Endothelial cell of umbilical vein (primary cell): Measurements from ENCODE around the gene RSBN1. TPM values are rescaled to one million over a fixed set of nuclear protein-coding genes. Genes with fewer than 3 reads are reported as not detected.

Experiments
- BruUV-seq: library from RNA; stranded (reverse); fragments of 400-500 nt; replicated peaks from 2 replicates; lab custom pipeline; 2021; lab: Mats Ljungman, UMichigan
- CTCF ChIA-PET: fragments of 300-600, 350-600 bp; sonication (Branson Sonifier 250); formaldehyde crosslinking; loops from one replicate; lab custom pipeline; 2021; ENCODE audit warnings: antibody characterized with exemption, inconsistent platforms; lab: Charles Lee
- POLR2A ChIA-PET: fragments of 300-600, 350-600 bp; sonication (Branson Sonifier 250); formaldehyde crosslinking; loops from one replicate; lab custom pipeline; 2021; ENCODE audit warnings: antibody characterized with exemption, inconsistent platforms; lab: Charles Lee
- DNase-seq: peaks from one replicate; pipeline ENCODE4 v3.0.0-alpha.2; 2011; ENCODE audit warnings: low read depth, low spot score
- FAIRE-seq: peaks from 2 replicates; lab custom pipeline; 2011; peaks lifted over from hg19 to GRCh38; lab: Jason Lieb, UNC
- H2AFZ ChIP-seq: 2 replicates; pipeline ENCODE4 v1.6.0; 2012; ENCODE audit warnings: low read depth, low read length, control low read depth, inconsistent platforms
- H3K27ac ChIP-seq: 2 replicates; pipeline ENCODE4 v1.5.1; 2011; ENCODE audit warnings: low read depth, mild to moderate bottlenecking, control low read depth, low read length, moderate library complexity; ENCODE audit not compliant: insufficient read depth
- H3K27me3 ChIP-seq, 2 experiments: 2 replicates each; pipeline versions ENCODE4 v1.6.0 to v1.6.1; 2011; ENCODE audit warnings: low read length in 2 of 2, mixed read lengths in 1 of 2; ENCODE audit not compliant: control insufficient read depth in 2 of 2, insufficient read depth in 2 of 2
- H3K36me3 ChIP-seq, 2 experiments: 2 replicates in 1 of 2; 3 replicates in 1 of 2; pipeline ENCODE4 v1.5.1; 2011; ENCODE audit warnings: low read length in 2 of 2, mild to moderate bottlenecking in 1 of 2, moderate library complexity in 1 of 2; ENCODE audit not compliant: control insufficient read depth in 2 of 2, insufficient read depth in 2 of 2; ENCODE audit errors: extremely low read depth in 1 of 2
- H3K4me1 ChIP-seq: 3 replicates; pipeline ENCODE4 v1.5.1; 2011; ENCODE audit warnings: mild to moderate bottlenecking, low read length; ENCODE audit not compliant: control insufficient read depth, insufficient read depth; ENCODE audit errors: extremely low read depth
- H3K4me2 ChIP-seq: 2 replicates; pipeline ENCODE4 v1.6.1; 2011; ENCODE audit warnings: low read length, control low read depth, mixed read lengths; ENCODE audit not compliant: insufficient read depth
- H3K4me3 ChIP-seq, 3 experiments: fragments of 200-600 bp in 1 of 3; sonication (generic), shearing (Covaris generic) in 1 of 3; replicated peaks in 1 of 3; 2 replicates each; pipeline ENCODE4 v1.5.1; 2011 to 2016; ENCODE audit warnings: control low read depth in 3 of 3, low read length in 3 of 3, mild to moderate bottlenecking in 2 of 3, inconsistent platforms in 1 of 3, low read depth in 1 of 3, moderate library complexity in 1 of 3; ENCODE audit not compliant: insufficient read depth in 1 of 3
- H3K79me2 ChIP-seq: 2 replicates; pipeline ENCODE4 v1.6.0; 2012; ENCODE audit warnings: low read length, inconsistent platforms; ENCODE audit not compliant: control insufficient read depth, insufficient read depth
- H3K9ac ChIP-seq: replicated peaks from 2 replicates; pipeline ENCODE3; 2011; ENCODE audit warnings: low read length, control low read depth; ENCODE audit not compliant: insufficient read depth; ENCODE audit errors: extremely low read depth
- H3K9me1 ChIP-seq: replicated peaks from 3 replicates; pipeline ENCODE4 v1.6.0; 2011; ENCODE audit warnings: mild to moderate bottlenecking, low read length; ENCODE audit not compliant: control insufficient read depth, insufficient read depth; ENCODE audit errors: extremely low read depth
- H3K9me3 ChIP-seq: replicated peaks from 2 replicates; pipeline ENCODE4 v1.5.1; 2012; ENCODE audit warnings: low read length, inconsistent platforms; ENCODE audit not compliant: control insufficient read depth, insufficient read depth
- H4K20me1 ChIP-seq: replicated peaks from 2 replicates; pipeline ENCODE3; 2011; ENCODE audit warnings: mild to moderate bottlenecking, low read length; ENCODE audit not compliant: control insufficient read depth, insufficient read depth; ENCODE audit errors: extremely low read depth
- EZH2 ChIP-seq: IDR thresholded peaks from 2 replicates; pipeline ENCODE4 v1.6.1; 2012; ENCODE audit warnings: borderline replicate concordance, low read depth, mild to moderate bottlenecking, moderate library complexity, low read length, inconsistent platforms; ENCODE audit not compliant: severe bottlenecking
- FOS ChIP-seq: IDR thresholded peaks from 2 replicates; pipeline ENCODE4 v1.6.1; 2011; ENCODE audit warnings: mild to moderate bottlenecking, low read length, moderate library complexity, borderline replicate concordance; ENCODE audit not compliant: insufficient read depth
- GATA2 ChIP-seq: IDR thresholded peaks from 2 replicates; pipeline ENCODE4 v1.7.0; 2011; ENCODE audit warnings: low read depth, mild to moderate bottlenecking, moderate library complexity, mixed read lengths, low read length; ENCODE audit not compliant: insufficient read length, insufficient read depth
- JUN ChIP-seq: IDR thresholded peaks from 2 replicates; pipeline ENCODE4 v1.6.1; 2011; ENCODE audit warnings: borderline replicate concordance, low read depth; ENCODE audit not compliant: insufficient read length, insufficient read depth
- MYC ChIP-seq: IDR thresholded peaks from one replicate; pipeline ENCODE4 v1.6.1; 2011; ENCODE audit warnings: mild to moderate bottlenecking, low read depth, low read length
- POLR2A ChIP-seq: IDR thresholded peaks from 2 replicates; pipeline ENCODE4 v1.6.1; 2012; ENCODE audit warnings: low read depth, mild to moderate bottlenecking, control low read depth, low read length
- POLR2AphosphoS5 ChIP-seq: IDR thresholded peaks from 2 replicates; pipeline ENCODE4 v1.6.1; 2012; ENCODE audit warnings: low read depth, mild to moderate bottlenecking, control low read depth, low read length, moderate library complexity; ENCODE audit not compliant: insufficient read depth
- dilution Hi-C: fragments of 300-500 bp; cut with MboI; formaldehyde crosslinking; loops from one replicate; pipeline ENCODE4 v1.15.0; 2019; ENCODE audit warnings: low sequenced_read_pairs; ENCODE audit not compliant: extremely low pct_ligation_motif_present
- intact Hi-C: fragments of 100-400 bp; cut with micrococcal nuclease; formaldehyde crosslinking; loops from one replicate; pipeline ENCODE4 v1.10.0; 2022
- polyA plus RNA-seq, 4 experiments: library from polyadenylated mRNA; depleted of rRNA in 3 of 4; stranded (reverse) in 3 of 4; unstranded in 1 of 4; fragments of >200 nt; gene quantifications; 2 replicates each; pipeline versions ENCODE4 v1.2.1 to v1.2.3, GENCODE V29; 2011 to 2012; ENCODE audit warnings: missing spikeins in 1 of 4
- total RNA-seq: library from RNA; stranded (reverse); gene quantifications from 2 replicates; pipeline ENCODE4 v1.2.3, GENCODE V29; 2021
- TF ChIP-seq, protein P1 (sequence below): IDR thresholded peaks from 2 replicates; pipeline ENCODE4 v1.6.1; 2011; ENCODE audit not compliant: insufficient read depth, insufficient read length
- TF ChIP-seq, protein P2 (sequence below), 2 donors: IDR thresholded peaks; 1 replicate in 1 of 2; 2 replicates in 1 of 2; pipeline ENCODE4 v1.5.1; 2011; ENCODE audit warnings: low read length in 2 of 2, mild to moderate bottlenecking in 2 of 2, moderate library complexity in 2 of 2, control low read depth in 1 of 2, inconsistent platforms in 1 of 2, low read depth in 1 of 2; ENCODE audit not compliant: insufficient read depth in 1 of 2; ENCODE audit errors: extremely low read depth in 1 of 2

RSBN1 gene
- total and polyA plus RNA-seq, 2 donors (not counting 3 experiments of a cell fraction or from before 2014, with no cell fraction given) = 4.0 to 13.4 TPM

DNA sequence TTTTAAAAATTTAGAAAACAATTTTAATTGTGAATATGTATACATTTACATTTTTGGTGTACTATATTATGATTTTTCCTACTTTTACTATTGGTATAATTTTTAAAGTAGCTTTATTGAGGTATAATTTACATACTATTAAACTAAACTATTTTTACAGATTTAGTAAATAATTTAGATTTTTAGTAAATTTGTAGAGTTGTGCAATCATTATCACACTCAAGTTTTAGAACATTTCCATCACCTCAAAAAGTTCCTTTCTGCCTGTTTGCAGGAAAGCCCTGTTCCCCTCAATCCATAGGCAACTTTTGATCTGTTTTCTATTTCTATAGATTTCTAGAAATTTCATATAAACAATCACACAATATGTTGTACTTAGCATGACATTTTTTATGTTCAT lies 61.2 kb downstream of the RSBN1 start:
- ChIA-PET CTCF (no interaction called here), POLR2A (no interaction called here)

More for the DNA sequence above, 61.2 kb downstream of the RSBN1 start:
- Histone ChIP-seq H2AFZ (no peak overlapping the region), H3K4me1 (peaks cover 2% of the 10 kb centered on the region), H3K27me3 (no peaks in the 10 kb centered on the region), H3K4me2 (no peak overlapping the region), H3K79me2 (peaks cover 21% of the 10 kb centered on the region), H3K9me3 (no peaks in the 10 kb centered on the region), H3K27ac (no peak overlapping the region), H3K9me1 (no peaks in the 10 kb centered on the region), H3K4me3 (no peak overlapping the region), H3K9ac (no peak overlapping the region), H4K20me1 (peaks cover 2% of the 10 kb centered on the region), H3K36me3 (peaks cover 2 to 15% of the 10 kb centered on the region in 2 experiments)
- DNase-seq = no peak
- TF ChIP-seq, protein P1, sequence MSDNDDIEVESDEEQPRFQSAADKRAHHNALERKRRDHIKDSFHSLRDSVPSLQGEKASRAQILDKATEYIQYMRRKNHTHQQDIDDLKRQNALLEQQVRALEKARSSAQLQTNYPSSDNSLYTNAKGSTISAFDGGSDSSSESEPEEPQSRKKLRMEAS = no peak
- TF ChIP-seq MYC (no peak), FOS (no peak), EZH2 (no peak), JUN (no peak), GATA2 (no peak), POLR2AphosphoS5 (no peak), POLR2A (no peak)
- TF ChIP-seq, protein P2, sequence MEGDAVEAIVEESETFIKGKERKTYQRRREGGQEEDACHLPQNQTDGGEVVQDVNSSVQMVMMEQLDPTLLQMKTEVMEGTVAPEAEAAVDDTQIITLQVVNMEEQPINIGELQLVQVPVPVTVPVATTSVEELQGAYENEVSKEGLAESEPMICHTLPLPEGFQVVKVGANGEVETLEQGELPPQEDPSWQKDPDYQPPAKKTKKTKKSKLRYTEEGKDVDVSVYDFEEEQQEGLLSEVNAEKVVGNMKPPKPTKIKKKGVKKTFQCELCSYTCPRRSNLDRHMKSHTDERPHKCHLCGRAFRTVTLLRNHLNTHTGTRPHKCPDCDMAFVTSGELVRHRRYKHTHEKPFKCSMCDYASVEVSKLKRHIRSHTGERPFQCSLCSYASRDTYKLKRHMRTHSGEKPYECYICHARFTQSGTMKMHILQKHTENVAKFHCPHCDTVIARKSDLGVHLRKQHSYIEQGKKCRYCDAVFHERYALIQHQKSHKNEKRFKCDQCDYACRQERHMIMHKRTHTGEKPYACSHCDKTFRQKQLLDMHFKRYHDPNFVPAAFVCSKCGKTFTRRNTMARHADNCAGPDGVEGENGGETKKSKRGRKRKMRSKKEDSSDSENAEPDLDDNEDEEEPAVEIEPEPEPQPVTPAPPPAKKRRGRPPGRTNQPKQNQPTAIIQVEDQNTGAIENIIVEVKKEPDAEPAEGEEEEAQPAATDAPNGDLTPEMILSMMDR (IDR thresholded peaks at IDR 0.05; ENCODE audit: extremely low read depth in 1 of 2, insufficient read depth in 1 of 2, low read depth in 1 of 2, low read length in 2 of 2) = no peak
- intact Hi-C loops (no loop called here), dilution Hi-C loops (no loop called here)
- BruUV-seq = no TSS peak
- FAIRE-seq = no peak
